GM19193 (cell line): ENCODE results near the gene NNMT.

Experiments used
- POLR2A ChIP-seq: IDR thresholded peaks from 4 replicates; pipeline ENCODE4 v1.6.1; 2011; ENCODE audit not compliant: insufficient read depth, insufficient read length; ENCODE audit errors: extremely low read depth

The NNMT gene

GRCh38 chr11:114295676-114296604 is at the start of gene NNMT:
TSS of gene NNMT (plus strand) at chr11:114296399. CDS start at chr11:114296557, 158 bp downstream.
- no peak for TF ChIP-seq POLR2A

- no peak for TF ChIP-seq POLR2A
These were observed 49.0 kb upstream of the NNMT start for GRCh38 chr11:114247070-114247789.

GRCh38 chr11:114250180-114250579 is 46.0 kb upstream of the NNMT start:
- TF ChIP-seq POLR2A: no peak

GRCh38 chr11:114250993-114251814 is 45.0 kb upstream of the NNMT start:
- TF ChIP-seq POLR2A: no peak

- TF ChIP-seq POLR2A: no peak
These were observed 44.3 kb upstream of the NNMT start for GRCh38 chr11:114251815-114252337.

GRCh38 chr11:114252767-114253166 is 43.4 kb upstream of the NNMT start:
- TF ChIP-seq POLR2A: no peak

- no peak for TF ChIP-seq POLR2A
These were observed 42.4 kb upstream of the NNMT start for GRCh38 chr11:114253771-114254170.

- no peak for TF ChIP-seq POLR2A
These were observed 41.5 kb upstream of the NNMT start for GRCh38 chr11:114254571-114255146.

- no peak for TF ChIP-seq POLR2A
These were observed 40.9 kb upstream of the NNMT start for GRCh38 chr11:114255289-114255688.

- TF ChIP-seq POLR2A: no peak
These were observed 39.8 kb upstream of the NNMT start for GRCh38 chr11:114256176-114256966.

GRCh38 chr11:114256967-114257286 is 39.3 kb upstream of the NNMT start:
- no peak for TF ChIP-seq POLR2A

GRCh38 chr11:114257621-114258558 is 38.3 kb upstream of the NNMT start:
- no peak for TF ChIP-seq POLR2A

- TF ChIP-seq POLR2A: no peak
These were observed 37.5 kb upstream of the NNMT start for GRCh38 chr11:114258696-114259095.

- no peak for TF ChIP-seq POLR2A
These were observed 37.1 kb upstream of the NNMT start for GRCh38 chr11:114259124-114259526.
